NCI-H146 treated with DMSO at 0.1 percent for 48 hours (cell line): ENCODE measurements around the gene TM6SF1.
"Not testable (repeated sequence)": the region's sequence is repeated elsewhere in the genome, so short reads cannot be mapped to it uniquely, and the experiment has no call there.

Experiments used
- DNase-seq: peaks from one replicate; lab custom pipeline; 2025; ENCODE audit not compliant: unreplicated experiment; lab: John Stamatoyannopoulos, UW

TM6SF1 gene

GRCh38 chr15:83115410-83115809 is 8.0 kb downstream of the TM6SF1 start:
- no peak for DNase-seq

DNA sequence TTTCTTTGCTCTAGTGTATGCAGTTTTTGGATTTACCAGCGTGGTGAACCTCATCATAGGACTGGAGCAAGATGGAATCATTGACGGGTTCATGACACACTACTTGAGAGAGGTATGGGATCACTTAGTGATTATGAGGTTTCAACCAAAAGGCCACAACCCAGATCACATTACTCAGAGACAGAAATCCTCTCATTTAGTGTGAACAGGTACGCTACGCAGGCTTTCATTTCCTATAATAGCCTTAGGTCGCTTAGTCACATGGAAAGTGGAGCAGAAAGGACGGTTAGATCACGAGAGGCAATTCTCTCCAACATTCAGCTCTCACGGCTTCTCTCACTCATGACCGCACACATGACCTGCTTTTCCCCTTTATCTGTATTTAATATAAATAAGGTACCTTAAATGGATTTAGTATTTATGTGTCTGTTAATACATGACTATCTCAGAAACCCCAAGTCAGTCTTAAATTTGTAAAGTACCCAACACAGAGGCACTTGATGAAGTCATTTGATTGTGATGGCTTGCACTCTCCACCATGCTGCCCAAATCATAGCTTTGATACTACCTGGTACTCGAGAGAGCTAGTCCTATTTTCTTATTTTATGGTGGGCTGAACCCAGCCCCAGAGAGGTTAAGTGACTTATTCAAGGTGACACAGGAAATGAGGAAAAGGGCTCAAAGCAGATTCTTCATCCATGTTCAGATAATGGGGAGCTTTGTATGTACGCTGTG is 8.6 kb downstream of the TM6SF1 start:
- no peak for DNase-seq

DNA sequence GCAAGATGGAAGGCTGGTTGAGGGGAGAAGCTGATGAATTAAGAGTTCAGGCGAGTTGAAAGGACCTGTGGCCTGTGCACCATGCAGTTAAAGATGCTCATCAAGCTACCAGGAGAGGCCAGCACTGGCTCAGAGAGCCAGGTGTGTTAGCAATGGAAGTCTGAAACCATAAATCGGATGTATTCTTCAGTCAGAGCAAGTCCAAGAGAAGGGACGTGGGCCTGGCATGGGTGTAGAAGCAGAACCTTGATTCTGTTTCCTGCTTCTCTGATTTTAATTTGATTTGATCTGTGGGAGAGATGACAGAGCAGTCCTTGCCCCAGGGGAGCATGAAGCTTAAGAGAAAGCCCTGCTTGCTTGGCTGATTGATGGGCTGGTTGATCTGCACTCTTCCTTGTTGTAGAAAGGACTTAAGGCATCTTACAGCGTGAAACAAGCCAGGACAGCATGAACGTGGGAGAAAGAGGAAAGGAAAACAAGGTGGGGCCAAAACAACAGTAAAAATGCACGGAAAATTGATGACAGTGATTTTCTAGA is 10.9 kb downstream of the TM6SF1 start:
- DNase-seq, result no peak

DNA sequence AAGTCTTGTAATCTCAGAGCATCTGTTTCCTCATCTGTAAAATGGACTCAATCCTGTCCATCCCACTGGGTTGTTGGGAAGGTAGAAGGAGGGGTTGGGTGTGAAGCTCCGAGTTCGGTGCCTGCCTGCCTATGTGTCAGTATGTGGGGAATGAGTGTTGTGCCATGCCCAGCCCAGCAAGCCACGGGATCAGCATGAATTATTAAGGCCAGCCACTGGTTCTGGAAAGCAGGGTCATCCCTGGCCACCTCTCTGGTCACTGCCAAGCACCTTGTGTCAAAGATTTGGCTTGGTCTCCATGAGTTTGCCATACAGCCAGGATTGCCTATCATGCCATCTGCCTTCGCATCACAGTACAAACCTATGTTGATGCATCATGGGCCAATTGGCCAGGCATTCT is 11.5 kb downstream of the TM6SF1 start:
- no peak for DNase-seq

- DNase-seq, result no peak
Observed at GRCh38 chr15:83119968-83120581, 12.6 kb downstream of the TM6SF1 start.

- no peak for DNase-seq
Observed at GRCh38 chr15:83123529-83123928, 16.1 kb downstream of the TM6SF1 start.

DNA sequence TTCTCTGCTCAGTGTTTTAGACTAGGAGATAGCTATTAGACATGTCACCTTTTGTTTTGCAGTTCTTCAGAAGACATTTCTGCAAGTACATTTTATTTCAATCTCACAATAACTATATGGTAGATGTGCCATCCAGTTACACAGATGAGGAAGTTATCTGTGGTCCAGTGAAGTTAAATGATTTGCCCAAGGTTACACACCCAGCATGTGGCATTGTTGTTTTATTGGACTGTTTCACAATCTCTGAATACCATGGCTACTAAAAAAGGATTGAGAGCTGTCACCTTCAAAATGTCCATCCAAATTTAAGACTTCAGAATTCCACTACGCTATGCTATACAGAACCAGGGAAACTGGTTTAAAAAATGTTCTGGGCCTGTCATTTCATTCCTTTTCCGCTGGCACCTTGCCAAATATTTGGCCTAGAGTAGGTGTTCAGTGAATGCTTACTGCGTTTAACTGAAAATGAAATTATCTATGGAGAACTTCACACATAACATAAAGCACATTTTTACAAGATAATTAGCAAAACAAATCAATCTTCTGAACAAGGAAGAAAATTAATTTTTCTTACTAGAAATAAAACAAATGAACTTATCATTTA is 20.2 kb downstream of the TM6SF1 start:
- DNase-seq, result no peak

DNA sequence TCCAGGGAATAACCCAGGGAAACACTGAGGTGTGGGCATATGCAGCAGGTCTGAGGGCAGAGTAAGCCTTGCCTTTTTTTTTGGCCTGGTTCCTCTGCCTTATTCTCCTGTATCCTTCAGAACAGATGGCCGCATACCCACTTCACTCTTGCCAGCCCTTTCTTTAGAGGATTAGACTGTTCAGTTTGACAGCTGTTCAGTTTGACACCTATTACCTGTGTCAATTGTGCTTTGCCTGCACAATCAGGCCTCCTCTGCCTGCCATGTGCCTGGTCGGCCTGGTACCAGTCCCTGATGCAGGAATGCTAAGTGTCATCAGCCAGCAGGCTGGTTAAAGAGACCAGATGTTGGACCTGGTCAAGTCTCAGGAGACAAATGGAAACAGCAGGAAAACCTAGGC is 22.3 kb downstream of the TM6SF1 start:
- DNase-seq, result no peak

DNA sequence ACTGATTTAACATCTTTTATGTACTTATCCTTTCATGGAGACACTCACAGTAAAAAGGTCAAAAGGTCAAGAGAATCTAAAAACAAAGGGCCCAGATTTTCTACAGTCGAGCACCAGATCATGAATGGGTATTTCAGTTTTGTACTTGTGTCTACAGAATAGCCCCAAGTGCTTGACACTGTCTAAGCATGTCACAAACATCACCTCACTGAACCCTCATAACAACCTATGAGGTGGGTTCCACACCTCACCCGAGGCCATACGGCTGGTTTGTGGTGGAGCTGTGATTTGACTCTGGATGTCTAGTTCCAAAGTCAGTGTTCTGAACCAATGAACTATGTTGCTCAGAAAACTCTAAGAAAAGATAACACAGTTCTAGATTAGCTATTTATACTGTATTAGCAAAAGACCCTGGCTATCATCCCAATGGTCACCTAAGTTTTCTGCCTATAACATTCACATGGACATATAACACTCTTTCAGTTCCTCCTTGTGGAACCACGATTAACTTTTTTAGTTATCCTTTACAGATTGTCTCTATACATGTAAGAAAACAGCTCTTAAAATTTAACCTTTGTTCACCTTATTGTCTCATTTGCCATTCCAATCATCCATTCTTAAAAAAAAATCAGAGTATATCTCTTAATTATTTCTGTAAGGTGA is 25.5 kb downstream of the TM6SF1 start:
- DNase-seq, result no peak

- not testable (repeated sequence) for DNase-seq
Observed at GRCh38 chr15:83142151-83142550, 34.7 kb downstream of the TM6SF1 start.

DNA sequence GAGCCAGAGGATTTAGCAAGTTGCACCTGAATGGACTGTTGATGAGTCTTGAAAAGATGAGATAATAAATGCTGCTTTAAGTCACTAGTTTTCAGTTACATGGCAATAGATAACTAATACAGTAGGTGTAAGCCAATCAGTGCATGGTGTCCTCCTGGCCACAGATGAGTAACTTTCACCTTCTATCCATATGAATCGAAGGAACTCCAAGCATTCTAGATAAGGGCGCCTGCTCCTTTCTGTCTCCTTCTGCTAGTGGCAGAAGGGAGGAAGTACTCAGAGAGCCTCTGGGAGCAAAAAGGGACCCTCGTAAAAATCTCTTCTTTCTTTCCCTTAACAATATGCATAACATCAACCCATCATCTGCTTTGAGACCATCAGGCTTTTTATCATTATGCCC is 37.3 kb downstream of the TM6SF1 start:
- DNase-seq, result no peak

DNA sequence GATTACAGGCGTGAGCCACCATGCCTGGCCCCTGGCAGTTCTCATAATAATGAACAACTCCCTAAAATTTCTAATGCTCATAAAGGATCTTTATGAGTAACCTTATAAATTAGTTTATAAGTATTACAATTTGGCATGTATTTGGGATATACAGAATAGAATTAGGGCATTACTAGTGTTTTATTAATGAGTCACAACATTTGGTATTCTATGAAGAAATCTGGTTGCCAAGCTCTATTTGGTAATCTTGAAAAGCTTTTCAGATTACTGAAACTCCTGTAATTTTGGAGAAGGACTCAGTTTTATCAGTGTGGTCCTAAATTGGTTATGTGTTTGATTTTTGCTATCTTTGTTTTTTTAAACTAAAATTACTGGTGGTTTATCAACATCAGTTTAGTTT is 45.8 kb downstream of the TM6SF1 start:
- DNase-seq, result no peak

- DNase-seq, result no peak
Observed at GRCh38 chr15:83155942-83156341, 48.5 kb downstream of the TM6SF1 start.

- no peak for DNase-seq
Observed at GRCh38 chr15:83158393-83158792, 50.9 kb downstream of the TM6SF1 start.

- no peak for DNase-seq
Observed at GRCh38 chr15:83160741-83161140, 53.3 kb downstream of the TM6SF1 start.

GRCh38 chr15:83163032-83163431 is 55.6 kb downstream of the TM6SF1 start:
- DNase-seq, result no peak

DNA sequence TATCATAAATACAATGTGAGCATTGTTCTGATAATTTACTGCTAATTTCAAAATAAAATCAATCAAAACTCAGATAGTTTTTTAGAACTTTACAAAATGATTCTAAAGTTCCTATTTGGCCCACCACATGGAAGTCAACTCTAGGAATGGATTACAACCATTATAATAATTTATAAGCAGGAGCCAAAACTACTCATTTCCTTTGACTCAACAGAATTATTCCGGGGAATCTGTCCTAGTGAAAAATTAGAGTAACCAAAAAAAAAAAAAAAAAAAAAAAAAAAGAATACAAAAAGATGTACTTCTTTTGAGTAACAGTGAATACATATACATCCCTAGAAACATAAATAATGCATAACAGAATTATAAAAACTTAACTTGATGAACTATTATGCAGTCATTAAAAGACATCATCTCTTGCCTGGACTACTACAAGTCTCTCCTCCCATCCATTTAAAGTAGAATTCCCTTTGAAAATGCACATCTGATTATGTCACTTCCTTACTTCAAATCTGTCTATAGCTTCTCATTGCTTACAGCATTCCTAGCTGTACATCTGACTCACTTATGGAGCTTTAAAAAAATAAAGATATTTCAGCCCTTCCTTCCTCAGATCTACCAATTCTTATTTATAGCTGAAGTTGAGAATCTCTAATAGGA is 56.8 kb downstream of the TM6SF1 start:
- DNase-seq, result no peak

- no peak for DNase-seq
Observed at GRCh38 chr15:83164771-83165404, 57.4 kb downstream of the TM6SF1 start.

DNA sequence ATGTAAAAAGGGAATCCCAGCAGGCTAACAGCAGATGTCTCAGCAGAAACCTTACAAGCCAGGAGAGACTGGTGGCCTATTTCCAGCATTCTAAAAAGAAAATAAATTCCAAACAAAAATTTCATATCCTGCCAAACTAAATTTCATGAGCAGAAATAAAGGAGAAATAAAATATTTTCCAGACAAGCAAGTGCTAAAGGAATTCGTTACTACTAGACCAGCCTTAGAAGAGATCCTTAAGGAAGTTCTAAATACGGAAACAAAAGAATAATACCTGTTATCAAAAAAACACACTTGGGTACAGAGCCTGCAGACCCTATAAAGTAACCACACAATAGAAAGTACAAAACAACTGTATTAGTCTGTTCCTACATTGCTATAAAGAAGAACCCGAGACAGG is 58.8 kb downstream of the TM6SF1 start:
- no peak for DNase-seq

GRCh38 chr15:83166830-83167229 is 59.4 kb downstream of the TM6SF1 start:
- DNase-seq, result no peak

DNA sequence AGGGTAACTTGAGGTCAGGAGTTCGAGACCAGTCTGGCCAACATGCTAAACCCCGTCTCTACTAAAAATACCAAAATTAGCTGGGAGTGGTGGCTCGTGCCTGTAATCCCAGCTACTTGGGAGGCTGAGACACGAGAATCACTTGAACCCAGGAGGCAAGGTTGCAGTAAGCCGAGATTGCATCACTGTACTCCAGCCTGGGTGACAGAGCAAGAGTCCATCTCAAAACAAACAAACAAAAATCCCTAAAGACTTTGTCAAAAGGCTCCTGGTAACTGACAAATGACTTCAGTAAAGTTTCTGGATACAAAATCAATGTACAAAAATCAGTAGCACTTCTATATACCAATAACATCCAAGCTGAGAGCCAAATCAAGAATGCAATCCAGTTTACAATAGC is 62.1 kb downstream of the TM6SF1 start:
- not testable (repeated sequence) for DNase-seq
